ENCODE data around the gene RBM10.

The RBM10 gene

DNA sequence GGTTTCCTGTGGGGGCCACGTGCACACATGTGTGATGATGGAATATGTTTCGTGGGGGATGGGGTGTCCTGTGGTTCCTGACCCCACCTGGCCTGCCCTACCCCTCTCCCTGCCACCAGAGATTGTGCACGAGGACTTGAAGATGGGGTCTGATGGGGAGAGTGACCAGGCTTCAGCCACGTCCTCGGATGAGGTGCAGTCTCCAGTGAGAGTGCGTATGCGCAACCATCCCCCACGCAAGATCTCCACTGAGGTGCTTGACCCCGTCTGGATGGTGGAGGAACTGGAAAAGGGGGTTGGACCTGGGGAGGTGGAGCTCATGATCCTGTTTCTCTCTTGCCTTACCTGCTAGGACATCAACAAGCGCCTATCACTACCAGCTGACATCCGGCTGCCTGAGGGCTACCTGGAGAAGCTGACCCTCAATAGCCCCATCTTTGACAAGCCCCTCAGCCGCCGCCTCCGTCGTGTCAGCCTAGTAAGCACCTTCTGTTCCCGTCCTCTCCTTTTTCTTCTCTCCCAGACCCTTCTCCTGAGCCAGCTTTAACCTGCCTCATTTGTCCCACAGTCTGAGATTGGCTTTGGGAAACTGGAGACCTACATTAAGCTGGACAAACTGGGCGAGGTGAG, 79.4 kb downstream of the RBM10 start:
- TF ChIP-seq, protein P1, sequence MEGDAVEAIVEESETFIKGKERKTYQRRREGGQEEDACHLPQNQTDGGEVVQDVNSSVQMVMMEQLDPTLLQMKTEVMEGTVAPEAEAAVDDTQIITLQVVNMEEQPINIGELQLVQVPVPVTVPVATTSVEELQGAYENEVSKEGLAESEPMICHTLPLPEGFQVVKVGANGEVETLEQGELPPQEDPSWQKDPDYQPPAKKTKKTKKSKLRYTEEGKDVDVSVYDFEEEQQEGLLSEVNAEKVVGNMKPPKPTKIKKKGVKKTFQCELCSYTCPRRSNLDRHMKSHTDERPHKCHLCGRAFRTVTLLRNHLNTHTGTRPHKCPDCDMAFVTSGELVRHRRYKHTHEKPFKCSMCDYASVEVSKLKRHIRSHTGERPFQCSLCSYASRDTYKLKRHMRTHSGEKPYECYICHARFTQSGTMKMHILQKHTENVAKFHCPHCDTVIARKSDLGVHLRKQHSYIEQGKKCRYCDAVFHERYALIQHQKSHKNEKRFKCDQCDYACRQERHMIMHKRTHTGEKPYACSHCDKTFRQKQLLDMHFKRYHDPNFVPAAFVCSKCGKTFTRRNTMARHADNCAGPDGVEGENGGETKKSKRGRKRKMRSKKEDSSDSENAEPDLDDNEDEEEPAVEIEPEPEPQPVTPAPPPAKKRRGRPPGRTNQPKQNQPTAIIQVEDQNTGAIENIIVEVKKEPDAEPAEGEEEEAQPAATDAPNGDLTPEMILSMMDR (IDR thresholded peaks at IDR 0.05; ENCODE audit: low read length) = no peak
- no peak for TF ChIP-seq EZH2phosphoT487 (IDR thresholded peaks at IDR 0.05; ENCODE audit: low read length)
- TF ChIP-seq EZH2 (optimal IDR thresholded peaks at IDR 0.05; ENCODE audit: low read depth, low read length) = no peak
- H3K36me3 ChIP-seq (replicated peaks; ENCODE audit: insufficient read depth, low read length) = no peaks in the 10 kb centered on the region
- H3K9ac ChIP-seq (ENCODE audit: low read length) = no peak overlapping the region
- H3K27ac ChIP-seq (ENCODE audit: low read length) = no peak overlapping the region
- H3K4me2 ChIP-seq (ENCODE audit: low read depth, low read length) = no peak overlapping the region
- no peaks in the 10 kb centered on the region for H3K27me3 ChIP-seq (replicated peaks; ENCODE audit: insufficient read depth, low read length)
- H4K20me1 ChIP-seq (ENCODE audit: insufficient read depth, low read length) = peaks cover 8% of the 10 kb centered on the region; the same call in 1 of the 2 replicates
- 0 out of 2 replicates have a peak, but pooled peaks cover 6% of the 10 kb centered on the region for H3K4me1 ChIP-seq (ENCODE audit: low read length)
- H3K9me3 ChIP-seq (replicated peaks; ENCODE audit: insufficient read depth, low read length) = no peaks in the 10 kb centered on the region
- no peak overlapping the region for H3K4me3 ChIP-seq (ENCODE audit: low read length)
- no peaks in the 10 kb centered on the region; the same call in 1 of the 2 replicates for H3F3A ChIP-seq (ENCODE audit: insufficient read depth, low read length)
- H3K9me2 ChIP-seq (replicated peaks; ENCODE audit: insufficient read depth, low read length) = no peaks in the 10 kb centered on the region
- no peak for DNase-seq
- H2AFZ ChIP-seq (ENCODE audit: low read length) = no peak overlapping the region
- H3K79me2 ChIP-seq (ENCODE audit: low read length) = peaks cover 39% of the 10 kb centered on the region

DNA sequence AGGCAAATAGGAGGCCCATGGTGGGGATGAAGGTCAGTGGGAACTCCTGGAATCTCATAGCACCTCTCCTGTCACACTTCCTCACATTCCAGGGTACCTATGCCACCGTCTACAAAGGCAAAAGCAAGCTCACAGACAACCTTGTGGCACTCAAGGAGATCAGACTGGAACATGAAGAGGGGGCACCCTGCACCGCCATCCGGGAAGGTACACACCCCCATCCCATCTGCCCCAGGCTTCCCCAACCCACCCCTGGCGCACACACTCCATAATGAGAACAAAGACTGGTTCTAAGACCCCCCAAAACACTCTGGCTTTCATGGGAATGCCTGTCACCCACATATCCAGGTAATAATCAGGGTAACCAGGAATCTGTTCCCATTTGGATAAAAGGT, 79.9 kb downstream of the RBM10 start:
- peaks cover 8% of the 10 kb centered on the region; the same call in 1 of the 2 replicates for H4K20me1 ChIP-seq (ENCODE audit: insufficient read depth, low read length)
- no peak overlapping the region for H3K9ac ChIP-seq (ENCODE audit: low read length)
- no peaks in the 10 kb centered on the region for H3K9me2 ChIP-seq (replicated peaks; ENCODE audit: insufficient read depth, low read length)
- H3K79me2 ChIP-seq (ENCODE audit: low read length) = peaks cover 34% of the 10 kb centered on the region
- H3K9me3 ChIP-seq (replicated peaks; ENCODE audit: insufficient read depth, low read length) = no peaks in the 10 kb centered on the region
- no peak overlapping the region for H2AFZ ChIP-seq (ENCODE audit: low read length)
- H3K4me3 ChIP-seq (ENCODE audit: low read length) = no peak overlapping the region
- no peak for DNase-seq
- H3K27ac ChIP-seq (ENCODE audit: low read length) = no peak overlapping the region
- no peak overlapping the region for H3K4me2 ChIP-seq (ENCODE audit: low read depth, low read length)
- no peak for TF ChIP-seq EZH2phosphoT487 (IDR thresholded peaks at IDR 0.05; ENCODE audit: low read length)
- no peak for TF ChIP-seq EZH2 (optimal IDR thresholded peaks at IDR 0.05; ENCODE audit: low read depth, low read length)
- TF ChIP-seq, protein P1 (IDR thresholded peaks at IDR 0.05; ENCODE audit: low read length) = no peak
- H3K36me3 ChIP-seq (replicated peaks; ENCODE audit: insufficient read depth, low read length) = no peaks in the 10 kb centered on the region
- H3F3A ChIP-seq (ENCODE audit: insufficient read depth, low read length) = no peaks in the 10 kb centered on the region; the same call in 1 of the 2 replicates
- H3K27me3 ChIP-seq (replicated peaks; ENCODE audit: insufficient read depth, low read length) = no peaks in the 10 kb centered on the region
- 0 out of 2 replicates have a peak, but pooled peaks cover 5% of the 10 kb centered on the region for H3K4me1 ChIP-seq (ENCODE audit: low read length)

DNA sequence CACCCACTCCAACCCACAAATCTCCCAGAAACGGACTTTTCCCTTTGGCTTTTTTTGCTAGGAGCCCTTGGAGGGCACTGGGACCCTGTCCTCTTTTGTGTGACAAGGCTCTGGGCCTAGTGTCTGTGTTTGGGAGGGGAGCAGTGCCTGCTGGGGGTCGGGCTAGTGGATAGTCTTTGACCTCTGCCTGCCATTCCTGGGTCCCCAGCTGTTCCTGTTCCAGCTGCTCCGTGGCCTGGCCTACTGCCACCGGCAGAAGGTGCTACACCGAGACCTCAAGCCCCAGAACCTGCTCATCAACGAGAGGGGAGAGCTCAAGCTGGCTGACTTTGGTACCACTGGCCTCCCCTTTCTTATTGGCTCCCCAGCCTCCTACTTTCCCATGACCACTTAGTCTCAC, 81.0 kb downstream of the RBM10 start:
- H3K9me3 ChIP-seq (replicated peaks; ENCODE audit: insufficient read depth, low read length) = no peaks in the 10 kb centered on the region
- TF ChIP-seq, protein P1 (IDR thresholded peaks at IDR 0.05; ENCODE audit: low read length) = no peak
- no peak for TF ChIP-seq EZH2phosphoT487 (IDR thresholded peaks at IDR 0.05; ENCODE audit: low read length)
- no peak for TF ChIP-seq EZH2 (optimal IDR thresholded peaks at IDR 0.05; ENCODE audit: low read depth, low read length)
- no peak overlapping the region for H3K4me2 ChIP-seq (ENCODE audit: low read depth, low read length)
- H3K79me2 ChIP-seq (ENCODE audit: low read length) = peaks cover 22% of the 10 kb centered on the region
- no peaks in the 10 kb centered on the region for H3K9me2 ChIP-seq (replicated peaks; ENCODE audit: insufficient read depth, low read length)
- no peaks in the 10 kb centered on the region for H4K20me1 ChIP-seq (ENCODE audit: insufficient read depth, low read length)
- H3F3A ChIP-seq (ENCODE audit: insufficient read depth, low read length) = no peaks in the 10 kb centered on the region; the same call in 1 of the 2 replicates
- H3K9ac ChIP-seq (ENCODE audit: low read length) = no peak overlapping the region
- no peak overlapping the region for H2AFZ ChIP-seq (ENCODE audit: low read length)
- H3K27me3 ChIP-seq (replicated peaks; ENCODE audit: insufficient read depth, low read length) = no peaks in the 10 kb centered on the region
- H3K27ac ChIP-seq (ENCODE audit: low read length) = no peak overlapping the region
- DNase-seq = no peak
- no peak overlapping the region for H3K4me3 ChIP-seq (ENCODE audit: low read length)
- H3K4me1 ChIP-seq (ENCODE audit: low read length) = no peaks in the 10 kb centered on the region
- H3K36me3 ChIP-seq (replicated peaks; ENCODE audit: insufficient read depth, low read length) = no peaks in the 10 kb centered on the region

All from MM.1S (cell line).